CD4-positive, alpha-beta T cell (primary cell): Measurements from ENCODE around the gene TCF12. TPM values are rescaled to one million over a fixed set of nuclear protein-coding genes. Genes with fewer than 3 reads are reported as not detected.
"Not testable (repeated sequence)": the region's sequence is repeated elsewhere in the genome, so short reads cannot be mapped to it uniquely, and the experiment has no call there.

Experiments used
- ATAC-seq: fragments of 200-7000 bp; cut with Tn5 transposase; one replicate; pipeline ENCODE4 v1.10.0; 2022; ENCODE audit warnings: mild to moderate bottlenecking; ENCODE audit not compliant: poor library complexity
- CTCF ChIA-PET: fragments of 350-600 bp; sonication (Branson Sonifier 250); formaldehyde crosslinking; loops from one replicate; lab custom pipeline; 2021; ENCODE audit warnings: antibody characterized with exemption, inconsistent platforms; lab: Charles Lee
- POLR2A ChIA-PET: fragments of 350-600 bp; sonication (Branson Sonifier 250); formaldehyde crosslinking; loops from one replicate; lab custom pipeline; 2021; ENCODE audit warnings: antibody characterized with exemption, inconsistent platforms; lab: Charles Lee
- DNase-seq, 14 experiments: peaks; one replicate each; pipeline ENCODE4 v3.0.0-alpha.2; 2013 to 2020; ENCODE audit warnings: mixed read lengths in 2 of 14
- H3K27ac ChIP-seq, 2 donors: one replicate each; pipeline versions ENCODE4 v1.5.1 to v1.7.0; 2013; ENCODE audit warnings: low read length in 2 of 2, low read depth in 1 of 2, mild to moderate bottlenecking in 1 of 2
- H3K27me3 ChIP-seq, 2 experiments: 1 replicate in 1 of 2; 2 replicates in 1 of 2; pipeline versions ENCODE4 v1.6.1 to v1.7.0; 2013; ENCODE audit warnings: low read length in 2 of 2, control low read depth in 1 of 2, mild to moderate bottlenecking in 1 of 2, moderate library complexity in 1 of 2; ENCODE audit not compliant: insufficient read depth in 2 of 2, control insufficient read depth in 1 of 2
- H3K36me3 ChIP-seq: one replicate; pipeline ENCODE4 v1.6.1; 2013; ENCODE audit warnings: low read length, control low read depth; ENCODE audit not compliant: insufficient read depth
- H3K4me1 ChIP-seq: one replicate; pipeline ENCODE4 v1.6.1; 2013; ENCODE audit warnings: low read length, control low read depth; ENCODE audit not compliant: insufficient read depth
- H3K4me3 ChIP-seq: one replicate; pipeline ENCODE4 v1.5.1; 2013; ENCODE audit warnings: mild to moderate bottlenecking, low read length, moderate library complexity
- H3K9me3 ChIP-seq, 2 experiments: 1 replicate in 1 of 2; 2 replicates in 1 of 2; pipeline versions ENCODE4 v1.6.1 to v1.7.0; 2013; ENCODE audit warnings: low read length in 2 of 2, mild to moderate bottlenecking in 2 of 2, control low read depth in 1 of 2, moderate library complexity in 1 of 2; ENCODE audit not compliant: control insufficient read depth in 1 of 2, insufficient read depth in 1 of 2
- H3K27ac Mint-ChIP-seq: one replicate; pipeline ENCODE4 v1.8.0; 2020; ENCODE audit warnings: mixed read lengths
- H3K27me3 Mint-ChIP-seq: one replicate; pipeline ENCODE4 v1.8.0; 2021; ENCODE audit warnings: mixed read lengths
- H3K36me3 Mint-ChIP-seq: one replicate; pipeline ENCODE4 v1.8.0; 2021; ENCODE audit warnings: low read depth, mixed read lengths
- H3K4me1 Mint-ChIP-seq: one replicate; pipeline ENCODE4 v1.8.0; 2021; ENCODE audit warnings: low read depth, mixed read lengths
- H3K4me3 Mint-ChIP-seq: one replicate; pipeline ENCODE4 v1.8.0; 2020; ENCODE audit warnings: mild to moderate bottlenecking, mixed read lengths
- H3K9me3 Mint-ChIP-seq: one replicate; pipeline ENCODE4 v1.8.0; 2020; ENCODE audit warnings: mixed read lengths
- CTCF ChIP-seq: fragments of 200-600 bp; IDR thresholded peaks from one replicate; pipeline ENCODE4 v1.8.0; 2022; ENCODE audit warnings: antibody characterized with exemption, mild to moderate bottlenecking
- intact Hi-C, 2 experiments: fragments of 100-400 bp; cut with DNase I in 1 of 2; cut with micrococcal nuclease in 1 of 2; formaldehyde crosslinking; loops; one replicate each; pipeline versions ENCODE4 v1.15.1 to v1.9.0; 2023 to 2025; cut with DNase I, micrococcal nuclease
- total RNA-seq, 174 experiments: library from RNA in 2 of 174; stranded (reverse) in 2 of 174; gene quantifications; one replicate each; pipeline ENCODE4 v1.2.3 and lab custom pipeline; 2021 to 2026

TCF12 gene
- total RNA-seq, 2 experiments from 2014 or later = 54.0 TPM

- ChIA-PET POLR2A (no interaction called here), CTCF (no interaction called here)
- H3K4me3 Mint-ChIP-seq = no peak overlapping the region
These were observed 177.5 kb downstream of the TCF12 start for GRCh38 chr15:57095896-57096295.

GRCh38 chr15:57097246-57097645 is 178.8 kb downstream of the TCF12 start:
- no peak overlapping the region for H3K27ac Mint-ChIP-seq
- no peaks in the 10 kb centered on the region for H3K27me3 ChIP-seq
- H3K36me3 Mint-ChIP-seq = peaks cover 40% of the 10 kb centered on the region
- no peaks in the 10 kb centered on the region for H3K27me3 Mint-ChIP-seq
- no peaks in the 10 kb centered on the region for H3K4me1 ChIP-seq
- H3K9me3 Mint-ChIP-seq = peaks cover 3% of the 10 kb centered on the region
- no peak overlapping the region for H3K4me3 ChIP-seq
- ATAC-seq (no peak), DNase-seq (no peak)
- CTCF ChIA-PET = no interaction called here
- H3K4me1 Mint-ChIP-seq = peaks cover 30% of the 10 kb centered on the region
- TF ChIP-seq CTCF = no peak
- H3K27ac ChIP-seq = no peak overlapping the region
- POLR2A ChIA-PET = no interaction called here
- intact Hi-C loops = no loop called here
- no peaks in the 10 kb centered on the region for H3K9me3 ChIP-seq
- peaks cover 7% of the 10 kb centered on the region for H3K36me3 ChIP-seq
- H3K4me3 Mint-ChIP-seq = no peak overlapping the region

More at GRCh38 chr15:57095896-57096295, 177.5 kb downstream of the TCF12 start:
- ATAC-seq = no peak
- Mint-ChIP-seq H3K9me3 (peaks cover 3% of the 10 kb centered on the region), H3K4me1 (peaks cover 39% of the 10 kb centered on the region), H3K36me3 (peaks cover 50% of the 10 kb centered on the region), H3K27ac (no peak overlapping the region), H3K27me3 (no peaks in the 10 kb centered on the region)
- H3K27me3 ChIP-seq = no peaks in the 10 kb centered on the region
- H3K27ac ChIP-seq = no peak overlapping the region
- H3K4me3 ChIP-seq = no peak overlapping the region
- no peaks in the 10 kb centered on the region for H3K9me3 ChIP-seq
- H3K4me1 ChIP-seq = no peaks in the 10 kb centered on the region
- intact Hi-C loops = no loop called here
- no peak for TF ChIP-seq CTCF
- peaks cover 7% of the 10 kb centered on the region for H3K36me3 ChIP-seq
- DNase-seq = no peak

- POLR2A ChIA-PET, ATAC-seq, H3K4me3 ChIP-seq, H3K27me3 ChIP-seq, H3K9me3 ChIP-seq, H3K4me1 ChIP-seq, H3K36me3 ChIP-seq, H3K4me3 Mint-ChIP-seq, H3K9me3 Mint-ChIP-seq, H3K27ac ChIP-seq, DNase-seq, intact Hi-C loops, H3K27me3 Mint-ChIP-seq: not testable (repeated sequence)
- H3K36me3 Mint-ChIP-seq = peaks cover 36% of the 10 kb centered on the region
- H3K27ac Mint-ChIP-seq = peak overlapping the region; percentile 28
- peaks cover 24% of the 10 kb centered on the region for H3K4me1 Mint-ChIP-seq
- CTCF ChIA-PET = interaction anchor here (0.7 kb wide), 1 partner anchor 1478 kb away, joined by 3 read pairs; no protein-coding TSS in a partner anchor
These were observed 179.6 kb downstream of the TCF12 start for GRCh38 chr15:57097919-57098543.

GRCh38 chr15:57098896-57099295 is 180.5 kb downstream of the TCF12 start:
- DNase-seq = no peak
- Histone ChIP-seq H3K9me3 (no peaks in the 10 kb centered on the region), H3K27ac (no peak overlapping the region), H3K4me3 (no peak overlapping the region), H3K27me3 (no peaks in the 10 kb centered on the region), H3K4me1 (no peaks in the 10 kb centered on the region), H3K36me3 (no peaks in the 10 kb centered on the region)
- POLR2A ChIA-PET = no interaction called here
- H3K9me3 Mint-ChIP-seq = peaks cover 3% of the 10 kb centered on the region
- no peak for ATAC-seq
- TF ChIP-seq CTCF = no peak
- H3K27me3 Mint-ChIP-seq = no peaks in the 10 kb centered on the region
- peaks cover 33% of the 10 kb centered on the region for H3K36me3 Mint-ChIP-seq
- CTCF ChIA-PET = no interaction called here
- no peak overlapping the region for H3K4me3 Mint-ChIP-seq
- peaks cover 24% of the 10 kb centered on the region for H3K4me1 Mint-ChIP-seq
- H3K27ac Mint-ChIP-seq = no peak overlapping the region
- intact Hi-C loops = no loop called here
